SK-N-SH treated with all-trans-retinoic acid at 6 μM for 48 hours (cell line): ENCODE results near the gene DENND6A.

Source experiments
- ATAC-seq: fragments of 200-7000 bp; cut with Tn5 transposase; 3 replicates; pipeline ENCODE4 v1.9.1; 2020; ENCODE audit warnings: mild to moderate bottlenecking, moderate library complexity
- ARNTL ChIP-seq: fragments of 450-650 bp; formaldehyde crosslinking; IDR thresholded peaks from 2 replicates; pipeline ENCODE4 v1.5.0; 2020; ENCODE audit warnings: low read depth, mild to moderate bottlenecking, moderate library complexity, borderline replicate concordance
- BACH2 ChIP-seq: fragments of 250-450 bp; sonication (Bioruptor Pico); IDR thresholded peaks from 2 replicates; pipeline ENCODE4 v1.9.0; 2021; ENCODE audit warnings: mild to moderate bottlenecking, borderline replicate concordance
- CREB5 ChIP-seq: fragments of 250-450 bp; sonication (Bioruptor Pico); IDR thresholded peaks from 2 replicates; pipeline ENCODE4 v1.5.1; 2020; ENCODE audit warnings: low read depth, mild to moderate bottlenecking, moderate library complexity
- CSDC2 ChIP-seq: fragments of 250-450 bp; sonication (Bioruptor Pico); IDR thresholded peaks from 2 replicates; pipeline ENCODE4 v1.5.0; 2020; ENCODE audit warnings: mild to moderate bottlenecking, moderate library complexity
- CSRNP3 ChIP-seq: fragments of 250-450 bp; sonication (Bioruptor Pico); IDR thresholded peaks from 2 replicates; pipeline ENCODE4 v1.5.1; 2021; ENCODE audit warnings: mild to moderate bottlenecking, moderate library complexity
- ESRRG ChIP-seq: fragments of 250-450 bp; sonication (Bioruptor Pico); IDR thresholded peaks from 2 replicates; pipeline ENCODE4 v1.6.1; 2021; ENCODE audit warnings: mild to moderate bottlenecking
- GLIS3 ChIP-seq: fragments of 250-450 bp; sonication (Bioruptor Pico); IDR thresholded peaks from 2 replicates; pipeline ENCODE4 v1.5.0; 2020; ENCODE audit warnings: mild to moderate bottlenecking, moderate library complexity
- ISL1 ChIP-seq: fragments of 250-450 bp; sonication (Bioruptor Pico); IDR thresholded peaks from 2 replicates; pipeline ENCODE4 v2.1.2; 2022; ENCODE audit warnings: mild to moderate bottlenecking, moderate library complexity
- OSR1 ChIP-seq: fragments of 250-450 bp; sonication (Bioruptor Pico); IDR thresholded peaks from 2 replicates; pipeline ENCODE4 v1.8.0; 2022; ENCODE audit warnings: moderate library complexity, mild to moderate bottlenecking, inconsistent platforms
- PATZ1 ChIP-seq: fragments of 250-450 bp; sonication (Bioruptor Pico); IDR thresholded peaks from 2 replicates; pipeline ENCODE4 v1.8.0; 2020; ENCODE audit warnings: mild to moderate bottlenecking, moderate library complexity, borderline replicate concordance
- POU6F1 ChIP-seq: fragments of 250-450 bp; sonication (Bioruptor Pico); IDR thresholded peaks from 2 replicates; pipeline ENCODE4 v1.8.0; 2021; ENCODE audit warnings: low read depth, mild to moderate bottlenecking, moderate library complexity, borderline replicate concordance
- PPARA ChIP-seq: fragments of 250-450 bp; sonication (Bioruptor Pico); IDR thresholded peaks from 2 replicates; pipeline ENCODE4 v1.5.0; 2020; ENCODE audit warnings: mild to moderate bottlenecking, borderline replicate concordance
- RARB ChIP-seq: fragments of 250-450 bp; sonication (Bioruptor Pico); IDR thresholded peaks from 2 replicates; pipeline ENCODE4 v1.8.0; 2021; ENCODE audit warnings: mild to moderate bottlenecking, moderate library complexity
- SNAI2 ChIP-seq: fragments of 250-450 bp; sonication (Bioruptor Pico); IDR thresholded peaks from 2 replicates; pipeline ENCODE4 v1.5.0; 2020; ENCODE audit warnings: mild to moderate bottlenecking, moderate library complexity
- TCF4 ChIP-seq: fragments of 250-450 bp; sonication (Bioruptor Pico); IDR thresholded peaks from 2 replicates; pipeline ENCODE4 v1.8.0; 2021; ENCODE audit warnings: mild to moderate bottlenecking, moderate library complexity, borderline replicate concordance
- TOX ChIP-seq: fragments of 250-450 bp; sonication (Bioruptor Pico); IDR thresholded peaks from 2 replicates; pipeline ENCODE4 v1.8.0; 2021; ENCODE audit warnings: mild to moderate bottlenecking, moderate library complexity, borderline replicate concordance
- TSHZ2 ChIP-seq: fragments of 250-450 bp; sonication (Bioruptor Pico); IDR thresholded peaks from 2 replicates; pipeline ENCODE4 v1.5.0; 2020; ENCODE audit warnings: mild to moderate bottlenecking, moderate library complexity
- ZC3H10 ChIP-seq: fragments of 250-450 bp; sonication (Bioruptor Pico); IDR thresholded peaks from 2 replicates; pipeline ENCODE4 v1.5.1; 2021; ENCODE audit warnings: mild to moderate bottlenecking, moderate library complexity
- ZFP3 ChIP-seq: fragments of 250-450 bp; sonication (Bioruptor Pico); IDR thresholded peaks from 2 replicates; pipeline ENCODE4 v1.5.0; 2020; ENCODE audit warnings: mild to moderate bottlenecking, moderate library complexity
- ZFP30 ChIP-seq: fragments of 450-650 bp; formaldehyde crosslinking; IDR thresholded peaks from 2 replicates; pipeline ENCODE4 v1.5.0; 2022; ENCODE audit warnings: mild to moderate bottlenecking, moderate library complexity
- ZNF565 ChIP-seq: fragments of 450-650 bp; formaldehyde crosslinking; conservative IDR thresholded peaks from 2 replicates; pipeline ENCODE4 v1.5.0; 2020; ENCODE audit warnings: low read depth, mild to moderate bottlenecking, moderate library complexity
- ZNF70 ChIP-seq: fragments of 450-650 bp; formaldehyde crosslinking; IDR thresholded peaks from 2 replicates; pipeline ENCODE4 v1.5.0; 2020; ENCODE audit warnings: mild to moderate bottlenecking, moderate library complexity
- ZNF8 ChIP-seq: fragments of 450-650 bp; formaldehyde crosslinking; IDR thresholded peaks from 2 replicates; pipeline ENCODE4 v1.5.0; 2020; ENCODE audit warnings: mild to moderate bottlenecking, moderate library complexity

The DENND6A gene

GRCh38 chr3:57659004-57659673 is 33.7 kb downstream of the DENND6A start:
- no peak for TF ChIP-seq ZC3H10 (CRISPR knock-in tag)
- ATAC-seq, result no peak

- TF ChIP-seq ZNF8 (CRISPR knock-in tag) (no peak), RARB (no peak), CSDC2 (CRISPR knock-in tag) (no peak), BACH2 (CRISPR knock-in tag) (no peak), CSRNP3 (CRISPR knock-in tag) (no peak), ARNTL (CRISPR knock-in tag) (no peak), ISL1 (CRISPR knock-in tag) (no peak), CREB5 (CRISPR knock-in tag) (no peak), ZFP30 (CRISPR knock-in tag) (no peak), PPARA (CRISPR knock-in tag) (no peak), TOX (CRISPR knock-in tag) (no peak), GLIS3 (CRISPR knock-in tag) (no peak), OSR1 (CRISPR knock-in tag) (no peak), ESRRG (CRISPR knock-in tag) (no peak), POU6F1 (CRISPR knock-in tag) (no peak), ZNF70 (CRISPR knock-in tag) (no peak), PATZ1 (no peak), ZFP3 (CRISPR knock-in tag) (no peak), TCF4 (CRISPR knock-in tag) (no peak), ZNF565 (CRISPR knock-in tag) (no peak)
- ATAC-seq, result no peak
Measured at GRCh38 chr3:57658536-57658935, 34.3 kb downstream of the DENND6A start.

- TF ChIP-seq RARB (no peak), CSRNP3 (CRISPR knock-in tag) (no peak), PATZ1 (no peak), POU6F1 (CRISPR knock-in tag) (no peak), ZNF70 (CRISPR knock-in tag) (no peak), ZNF8 (CRISPR knock-in tag) (no peak), ARNTL (CRISPR knock-in tag) (no peak), SNAI2 (CRISPR knock-in tag) (no peak), TSHZ2 (CRISPR knock-in tag) (no peak), ESRRG (CRISPR knock-in tag) (no peak), BACH2 (CRISPR knock-in tag) (no peak), ZNF565 (CRISPR knock-in tag) (no peak), CSDC2 (CRISPR knock-in tag) (no peak)
- ATAC-seq, result no peak
Measured at GRCh38 chr3:57655727-57656126, 37.1 kb downstream of the DENND6A start.
